HG03108 (cell line): ENCODE measurements around the gene FBXO21.
"Not testable (repeated sequence)": the region's sequence is repeated elsewhere in the genome, so short reads cannot be mapped to it uniquely, and the experiment has no call there.

Experiments used
- ATAC-seq: cut with Tn5 transposase; IDR thresholded peaks from one replicate; pipeline ENCODE4 v1.9.1; 2021; ENCODE audit warnings: moderate library complexity; ENCODE audit not compliant: unreplicated experiment

Gene FBXO21

GRCh38 chr12:117202033-117202432 is 11.8 kb upstream of the FBXO21 start:
- no peak for ATAC-seq

GRCh38 chr12:117199956-117200744 is 9.9 kb upstream of the FBXO21 start:
- not testable (repeated sequence) for ATAC-seq

- ATAC-seq: not testable (repeated sequence)
Measured at GRCh38 chr12:117196334-117196733, 6.1 kb upstream of the FBXO21 start.

GRCh38 chr12:117195027-117195426 is 4.8 kb upstream of the FBXO21 start:
- not testable (repeated sequence) for ATAC-seq

GRCh38 chr12:117193903-117194302 is 3.6 kb upstream of the FBXO21 start:
- ATAC-seq: no peak

- ATAC-seq: not testable (repeated sequence)
Measured at GRCh38 chr12:117192581-117192980, 2.3 kb upstream of the FBXO21 start.

GRCh38 chr12:117192057-117192456 is 1.8 kb upstream of the FBXO21 start:
- no peak for ATAC-seq

GRCh38 chr12:117189725-117190209 is 503 bp downstream of the FBXO21 start:
- peak; percentile 23 for ATAC-seq

- peak; percentile 19 for ATAC-seq
Measured at GRCh38 chr12:117188961-117189724, 1.1 kb downstream of the FBXO21 start.

- ATAC-seq: no peak
Measured at GRCh38 chr12:117188121-117188665, 2.1 kb downstream of the FBXO21 start.

- ATAC-seq: no peak
Measured at GRCh38 chr12:117187421-117187820, 2.8 kb downstream of the FBXO21 start.

GRCh38 chr12:117182866-117183265 is 7.4 kb downstream of the FBXO21 start:
- ATAC-seq: no peak

GRCh38 chr12:117181468-117181843 is 8.8 kb downstream of the FBXO21 start:
- not testable (repeated sequence) for ATAC-seq

- ATAC-seq: no peak
Measured at GRCh38 chr12:117180758-117181467, 9.4 kb downstream of the FBXO21 start.

GRCh38 chr12:117178745-117179144 is 11.5 kb downstream of the FBXO21 start:
- no peak for ATAC-seq

- no peak for ATAC-seq
Measured at GRCh38 chr12:117178301-117178700, 12.0 kb downstream of the FBXO21 start.

GRCh38 chr12:117172168-117172567 is 18.1 kb downstream of the FBXO21 start:
- no peak for ATAC-seq

GRCh38 chr12:117171499-117172162 is 18.6 kb downstream of the FBXO21 start:
- no peak for ATAC-seq

- ATAC-seq: no peak
Measured at GRCh38 chr12:117169548-117169947, 20.7 kb downstream of the FBXO21 start.

GRCh38 chr12:117168976-117169375 is 21.3 kb downstream of the FBXO21 start:
- ATAC-seq: no peak

GRCh38 chr12:117167769-117168168 is 22.5 kb downstream of the FBXO21 start:
- ATAC-seq: no peak
